ENCODE data around the gene MACF1.

DNA sequence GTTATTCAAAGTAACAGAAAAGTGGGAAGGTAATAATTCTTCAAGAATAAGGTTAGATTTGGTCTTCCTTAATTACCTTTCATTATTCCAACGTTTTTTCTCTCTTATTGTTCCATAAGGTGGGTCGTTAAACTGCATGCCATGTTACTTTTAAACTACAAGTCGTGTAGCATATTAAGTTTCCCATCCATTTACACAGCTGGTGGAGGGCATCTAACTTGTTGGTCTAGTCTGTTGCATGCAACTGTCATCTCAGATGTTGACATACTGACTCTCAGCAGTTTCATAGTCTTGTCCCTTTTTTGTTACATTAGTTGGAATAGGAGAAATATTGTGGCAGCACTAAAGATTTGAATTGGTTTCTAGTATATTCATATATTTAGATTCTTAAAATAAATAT lies 232.3 kb downstream of the MACF1 start:
- TF ChIP-seq POLR2AphosphoS5 (IDR thresholded peaks at IDR 0.05; ENCODE audit: low read depth, low read length) (no peak), POLR2A (IDR thresholded peaks at IDR 0.05; ENCODE audit: low read depth, low read length) (no peak)
